SIG-M5 treated with dmso at 0.1 percent for 504 hours (cell line): Measurements from ENCODE around the gene BBS1.

Source experiments
- DNase-seq: peaks from one replicate; lab custom pipeline; 2025; ENCODE audit not compliant: unreplicated experiment; lab: John Stamatoyannopoulos, UW

Gene BBS1

GRCh38 chr11:66548774-66549630 lies 38.6 kb downstream of the BBS1 start:
- DNase-seq = no peak

GRCh38 chr11:66549696-66550095 lies 39.3 kb downstream of the BBS1 start:
- no peak for DNase-seq

GRCh38 chr11:66550887-66551286 lies 40.5 kb downstream of the BBS1 start:
- no peak for DNase-seq

GRCh38 chr11:66554602-66555001 lies 44.2 kb downstream of the BBS1 start:
- no peak for DNase-seq

GRCh38 chr11:66555416-66555815 lies 45.0 kb downstream of the BBS1 start:
- DNase-seq = no peak

GRCh38 chr11:66556086-66556485 lies 45.7 kb downstream of the BBS1 start:
- no peak for DNase-seq

GRCh38 chr11:66557733-66558326 lies 47.4 kb downstream of the BBS1 start:
- DNase-seq = no peak

GRCh38 chr11:66559142-66559865 lies 48.9 kb downstream of the BBS1 start:
- no peak for DNase-seq

GRCh38 chr11:66559866-66560676 lies 49.6 kb downstream of the BBS1 start:
- DNase-seq = no peak

- no peak for DNase-seq
Observed at GRCh38 chr11:66561178-66561974, 50.9 kb downstream of the BBS1 start.

- DNase-seq = no peak
Observed at GRCh38 chr11:66561975-66562248, 51.5 kb downstream of the BBS1 start.

- no peak for DNase-seq
Observed at GRCh38 chr11:66562275-66562674, 51.8 kb downstream of the BBS1 start.

- no peak for DNase-seq
Observed at GRCh38 chr11:66562907-66563583, 52.6 kb downstream of the BBS1 start.

- DNase-seq = no peak
Observed at GRCh38 chr11:66563832-66564231, 53.4 kb downstream of the BBS1 start.

- DNase-seq = no peak
Observed at GRCh38 chr11:66564538-66564937, 54.1 kb downstream of the BBS1 start.

- no peak for DNase-seq
Observed at GRCh38 chr11:66564984-66565383, 54.5 kb downstream of the BBS1 start.

- no peak for DNase-seq
Observed at GRCh38 chr11:66566221-66566620, 55.8 kb downstream of the BBS1 start.

GRCh38 chr11:66567787-66568123 lies 57.3 kb downstream of the BBS1 start:
- no peak for DNase-seq

- peak; percentile 33 for DNase-seq
Observed at GRCh38 chr11:66568124-66568916, 57.9 kb downstream of the BBS1 start, which contains the start of gene CTSF. Gene CTSF (minus strand): TSS chr11:66568606. CDS start chr11:66568486, 120 bp downstream.
